ENCODE data around the gene BEAN1.
"Not testable (repeated sequence)": the region's sequence is repeated elsewhere in the genome, so short reads cannot be mapped to it uniquely, and the experiment has no call there.

The BEAN1 gene

GRCh38 chr16:66510711-66511601 lies 83.9 kb downstream of the BEAN1 start:
- DNase-seq = no peak

- DNase-seq = no peak
Observed at GRCh38 chr16:66511602-66512271, 84.6 kb downstream of the BEAN1 start.

- no peak for DNase-seq
Observed at GRCh38 chr16:66512272-66513110, 85.4 kb downstream of the BEAN1 start.

GRCh38 chr16:66513111-66513723 lies 86.1 kb downstream of the BEAN1 start:
- DNase-seq = no peak

GRCh38 chr16:66514391-66514790 lies 87.3 kb downstream of the BEAN1 start:
- DNase-seq = not testable (repeated sequence)

- DNase-seq = not testable (repeated sequence)
Observed at GRCh38 chr16:66514980-66515595, 88.0 kb downstream of the BEAN1 start.

- peak; percentile 18 to 50 for DNase-seq
Observed at GRCh38 chr16:66515596-66516508, 88.8 kb downstream of the BEAN1 start.

GRCh38 chr16:66516509-66516807 lies 89.4 kb downstream of the BEAN1 start:
- DNase-seq = no peak

- peak; percentile 95 to 96 for DNase-seq
Observed at GRCh38 chr16:66516808-66517585, 89.9 kb downstream of the BEAN1 start.

GRCh38 chr16:66517586-66518263 lies 90.6 kb downstream of the BEAN1 start:
- no peak for DNase-seq

GRCh38 chr16:66519482-66520373 lies 92.6 kb downstream of the BEAN1 start:
- DNase-seq = no peak

GRCh38 chr16:66520406-66521170 lies 93.5 kb downstream of the BEAN1 start:
- peak; percentile 75 to 81 for DNase-seq

- no peak for DNase-seq
Observed at GRCh38 chr16:66521252-66521713, 94.2 kb downstream of the BEAN1 start.

GRCh38 chr16:66521951-66522771 lies 95.1 kb downstream of the BEAN1 start:
- peak; percentile 50 to 64 for DNase-seq

GRCh38 chr16:66522816-66523590 lies 95.9 kb downstream of the BEAN1 start:
- DNase-seq = no peak

GRCh38 chr16:66523861-66524354 lies 96.8 kb downstream of the BEAN1 start:
- peak; percentile 86 to 90 for DNase-seq
